Measurements from ENCODE around the gene ATP6V0A1.

Gene ATP6V0A1

GRCh38 chr17:42456223-42457106 lies 2.2 kb upstream of the ATP6V0A1 start:
- no peak overlapping the region for H3K4me3 ChIP-seq (ENCODE audit: low read depth, low read length)
- in situ Hi-C loops (cut with HindIII; ENCODE audit: low sequenced_read_pairs) = no loop called here
- TF ChIP-seq, protein P1, sequence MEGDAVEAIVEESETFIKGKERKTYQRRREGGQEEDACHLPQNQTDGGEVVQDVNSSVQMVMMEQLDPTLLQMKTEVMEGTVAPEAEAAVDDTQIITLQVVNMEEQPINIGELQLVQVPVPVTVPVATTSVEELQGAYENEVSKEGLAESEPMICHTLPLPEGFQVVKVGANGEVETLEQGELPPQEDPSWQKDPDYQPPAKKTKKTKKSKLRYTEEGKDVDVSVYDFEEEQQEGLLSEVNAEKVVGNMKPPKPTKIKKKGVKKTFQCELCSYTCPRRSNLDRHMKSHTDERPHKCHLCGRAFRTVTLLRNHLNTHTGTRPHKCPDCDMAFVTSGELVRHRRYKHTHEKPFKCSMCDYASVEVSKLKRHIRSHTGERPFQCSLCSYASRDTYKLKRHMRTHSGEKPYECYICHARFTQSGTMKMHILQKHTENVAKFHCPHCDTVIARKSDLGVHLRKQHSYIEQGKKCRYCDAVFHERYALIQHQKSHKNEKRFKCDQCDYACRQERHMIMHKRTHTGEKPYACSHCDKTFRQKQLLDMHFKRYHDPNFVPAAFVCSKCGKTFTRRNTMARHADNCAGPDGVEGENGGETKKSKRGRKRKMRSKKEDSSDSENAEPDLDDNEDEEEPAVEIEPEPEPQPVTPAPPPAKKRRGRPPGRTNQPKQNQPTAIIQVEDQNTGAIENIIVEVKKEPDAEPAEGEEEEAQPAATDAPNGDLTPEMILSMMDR (IDR thresholded peaks at IDR 0.05; ENCODE audit: low read depth, low read length, missing control alignments) = no peak
- peak; percentile 73 for DNase-seq (ENCODE audit: low read depth)

GRCh38 chr17:42457107-42457792 lies 1.4 kb upstream of the ATP6V0A1 start:
- TF ChIP-seq, protein P1 (IDR thresholded peaks at IDR 0.05; ENCODE audit: low read depth, low read length, missing control alignments) = no peak
- DNase-seq (ENCODE audit: low read depth) = no peak
- no peak overlapping the region for H3K4me3 ChIP-seq (ENCODE audit: low read depth, low read length)
- in situ Hi-C loops (cut with HindIII; ENCODE audit: low sequenced_read_pairs) = no loop called here

GRCh38 chr17:42459256-42459800 lies 650 bp downstream of the ATP6V0A1 start:
- no peak for DNase-seq (ENCODE audit: low read depth)
- in situ Hi-C loops (cut with HindIII; ENCODE audit: low sequenced_read_pairs) = no loop called here
- TF ChIP-seq, protein P1 (IDR thresholded peaks at IDR 0.05; ENCODE audit: low read depth, low read length, missing control alignments) = peak; percentile 50
- peak overlapping the region; percentile 57 for H3K4me3 ChIP-seq (ENCODE audit: low read depth, low read length)

DNA sequence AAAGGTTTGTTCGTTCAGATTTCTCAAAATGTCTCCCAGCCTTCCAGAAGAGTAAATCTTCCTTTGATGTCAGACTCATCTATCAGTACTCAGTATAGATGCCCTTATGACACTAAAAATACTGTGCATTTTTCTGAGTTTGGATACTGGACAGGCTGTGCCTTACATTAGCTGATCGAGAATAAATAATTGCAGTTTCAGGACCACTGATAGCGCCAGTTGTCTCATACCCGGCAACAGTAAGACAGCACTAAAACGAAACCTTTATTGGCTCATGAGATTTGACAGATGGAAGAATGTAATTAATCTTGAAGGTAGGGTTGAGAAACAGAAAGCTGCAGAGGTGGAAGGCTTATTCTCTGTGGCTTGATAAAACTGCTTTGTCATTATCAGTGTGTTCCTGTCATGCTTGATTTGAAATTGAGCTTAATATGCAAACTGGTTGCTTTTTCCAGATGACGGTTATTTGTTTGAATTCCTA lies 1.2 kb downstream of the ATP6V0A1 start:
- in situ Hi-C loops (cut with HindIII; ENCODE audit: low sequenced_read_pairs) = no loop called here
- no peak for DNase-seq (ENCODE audit: low read depth)
- TF ChIP-seq, protein P1 (IDR thresholded peaks at IDR 0.05; ENCODE audit: low read depth, low read length, missing control alignments) = no peak
- peak overlapping the region; percentile 57 for H3K4me3 ChIP-seq (ENCODE audit: low read depth, low read length)

- in situ Hi-C loops (cut with HindIII; ENCODE audit: low sequenced_read_pairs) = no loop called here
- H3K4me3 ChIP-seq (ENCODE audit: low read depth, low read length) = peak overlapping the region; percentile 57
- TF ChIP-seq, protein P1 (IDR thresholded peaks at IDR 0.05; ENCODE audit: low read depth, low read length, missing control alignments) = no peak
Observed at GRCh38 chr17:42460371-42460770, 1.7 kb downstream of the ATP6V0A1 start.

GRCh38 chr17:42463976-42464400 lies 5.3 kb downstream of the ATP6V0A1 start:
- no peak for DNase-seq (ENCODE audit: low read depth)
- TF ChIP-seq, protein P1 (IDR thresholded peaks at IDR 0.05; ENCODE audit: low read depth, low read length, missing control alignments) = no peak
- no peak overlapping the region for H3K4me3 ChIP-seq (ENCODE audit: low read depth, low read length)
- in situ Hi-C loops (cut with HindIII; ENCODE audit: low sequenced_read_pairs) = no loop called here

More at GRCh38 chr17:42460371-42460770, 1.7 kb downstream of the ATP6V0A1 start:
- DNase-seq (ENCODE audit: low read depth) = no peak
